ENCODE results near the gene PKD1L1.

PKD1L1 gene

GRCh38 chr7:47935336-47935735 lies 12.9 kb downstream of the PKD1L1 start:
- Histone ChIP-seq H3K9me3 (no peaks in the 10 kb centered on the region), H3K4me1 (ENCODE audit: control insufficient read depth in 1 of 2, insufficient read depth in 1 of 2, low read depth in 1 of 2, low read length in 1 of 2) (peaks cover 0 to 2% of the 10 kb centered on the region in 2 experiments), H3K27me3 (no peaks in the 10 kb centered on the region), H3K27ac (no peak overlapping the region), H3K4me3 (ENCODE audit: low read depth in 1 of 2, low read length in 1 of 2) (no peak overlapping the region), H3K36me3 (no peaks in the 10 kb centered on the region)
- TF ChIP-seq, protein P1, sequence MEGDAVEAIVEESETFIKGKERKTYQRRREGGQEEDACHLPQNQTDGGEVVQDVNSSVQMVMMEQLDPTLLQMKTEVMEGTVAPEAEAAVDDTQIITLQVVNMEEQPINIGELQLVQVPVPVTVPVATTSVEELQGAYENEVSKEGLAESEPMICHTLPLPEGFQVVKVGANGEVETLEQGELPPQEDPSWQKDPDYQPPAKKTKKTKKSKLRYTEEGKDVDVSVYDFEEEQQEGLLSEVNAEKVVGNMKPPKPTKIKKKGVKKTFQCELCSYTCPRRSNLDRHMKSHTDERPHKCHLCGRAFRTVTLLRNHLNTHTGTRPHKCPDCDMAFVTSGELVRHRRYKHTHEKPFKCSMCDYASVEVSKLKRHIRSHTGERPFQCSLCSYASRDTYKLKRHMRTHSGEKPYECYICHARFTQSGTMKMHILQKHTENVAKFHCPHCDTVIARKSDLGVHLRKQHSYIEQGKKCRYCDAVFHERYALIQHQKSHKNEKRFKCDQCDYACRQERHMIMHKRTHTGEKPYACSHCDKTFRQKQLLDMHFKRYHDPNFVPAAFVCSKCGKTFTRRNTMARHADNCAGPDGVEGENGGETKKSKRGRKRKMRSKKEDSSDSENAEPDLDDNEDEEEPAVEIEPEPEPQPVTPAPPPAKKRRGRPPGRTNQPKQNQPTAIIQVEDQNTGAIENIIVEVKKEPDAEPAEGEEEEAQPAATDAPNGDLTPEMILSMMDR (IDR thresholded peaks at IDR 0.05), result no peak

GRCh38 chr7:47934831-47935230 lies 13.4 kb downstream of the PKD1L1 start:
- TF ChIP-seq, protein P1 (IDR thresholded peaks at IDR 0.05), result no peak
- no peak overlapping the region for H3K4me3 ChIP-seq (ENCODE audit: low read depth in 1 of 2, low read length in 1 of 2)
- no peaks in the 10 kb centered on the region for H3K27me3 ChIP-seq
- no peaks in the 10 kb centered on the region for H3K36me3 ChIP-seq
- no peaks in the 10 kb centered on the region for H3K4me1 ChIP-seq (ENCODE audit: control insufficient read depth in 1 of 2, insufficient read depth in 1 of 2, low read depth in 1 of 2, low read length in 1 of 2)
- H3K9me3 ChIP-seq, result no peaks in the 10 kb centered on the region
- no peak overlapping the region for H3K27ac ChIP-seq

DNA sequence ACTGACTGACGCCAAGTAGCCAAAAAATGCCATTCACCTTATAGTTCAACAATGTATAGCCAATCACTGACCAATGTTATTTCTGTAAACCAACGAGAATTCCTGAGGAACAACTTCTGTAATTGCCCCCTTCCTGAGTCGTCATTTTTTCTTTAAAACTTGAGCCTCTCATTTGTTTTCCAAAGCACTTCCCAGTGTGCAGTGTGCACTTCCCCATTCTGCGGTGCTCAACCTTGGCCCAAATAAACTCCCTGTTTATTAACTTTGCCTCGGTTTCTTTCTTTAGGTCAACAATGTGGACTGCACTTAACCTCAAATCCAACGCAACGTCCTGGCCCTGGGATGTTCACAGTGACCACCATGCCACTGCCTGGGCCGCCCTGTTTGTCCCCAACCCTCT lies 15.1 kb downstream of the PKD1L1 start:
- H3K27ac ChIP-seq, result no peak overlapping the region
- no peak overlapping the region for H3K4me3 ChIP-seq (ENCODE audit: low read depth in 1 of 2, low read length in 1 of 2)
- TF ChIP-seq, protein P1 (IDR thresholded peaks at IDR 0.05), result no peak

GRCh38 chr7:47932466-47933037 lies 15.7 kb downstream of the PKD1L1 start:
- no peak overlapping the region for H3K27ac ChIP-seq
- no peaks in the 10 kb centered on the region for H3K4me1 ChIP-seq (ENCODE audit: control insufficient read depth in 1 of 2, insufficient read depth in 1 of 2, low read depth in 1 of 2, low read length in 1 of 2)
- no peak overlapping the region for H3K4me3 ChIP-seq (ENCODE audit: low read depth in 1 of 2, low read length in 1 of 2)
- no peaks in the 10 kb centered on the region for H3K36me3 ChIP-seq
- no peaks in the 10 kb centered on the region for H3K27me3 ChIP-seq
- TF ChIP-seq, protein P1 (IDR thresholded peaks at IDR 0.05), result no peak
- no peaks in the 10 kb centered on the region for H3K9me3 ChIP-seq

More for the DNA sequence above, 15.1 kb downstream of the PKD1L1 start:
- Histone ChIP-seq H3K4me1 (ENCODE audit: control insufficient read depth in 1 of 2, insufficient read depth in 1 of 2, low read depth in 1 of 2, low read length in 1 of 2) (no peaks in the 10 kb centered on the region), H3K36me3 (no peaks in the 10 kb centered on the region), H3K9me3 (no peaks in the 10 kb centered on the region), H3K27me3 (no peaks in the 10 kb centered on the region)

- H3K27ac ChIP-seq, result no peak overlapping the region
- TF ChIP-seq, protein P1 (IDR thresholded peaks at IDR 0.05), result no peak
- no peaks in the 10 kb centered on the region for H3K9me3 ChIP-seq
- no peaks in the 10 kb centered on the region for H3K36me3 ChIP-seq
- H3K4me1 ChIP-seq (ENCODE audit: control insufficient read depth in 1 of 2, insufficient read depth in 1 of 2, low read depth in 1 of 2, low read length in 1 of 2), result no peaks in the 10 kb centered on the region
- no peak overlapping the region for H3K4me3 ChIP-seq (ENCODE audit: low read depth in 1 of 2, low read length in 1 of 2)
- no peaks in the 10 kb centered on the region for H3K27me3 ChIP-seq
Measured at GRCh38 chr7:47932016-47932415, 16.2 kb downstream of the PKD1L1 start.

Data from neutrophil (primary cell).